ENCODE results near the gene SLC2A4RG. TPM values are rescaled to one million over a fixed set of nuclear protein-coding genes. Genes with fewer than 3 reads are reported as not detected.

SLC2A4RG gene
- total and polyA plus RNA-seq, 2 of the 13 experiments (the other 11 are each of a cell fraction or from before 2014, with no cell fraction given), result 91.4 to 95.9 TPM

GRCh38 chr20:63706852-63707557 is 32.6 kb upstream of the SLC2A4RG start (continued):
- TF ChIP-seq, protein P1, sequence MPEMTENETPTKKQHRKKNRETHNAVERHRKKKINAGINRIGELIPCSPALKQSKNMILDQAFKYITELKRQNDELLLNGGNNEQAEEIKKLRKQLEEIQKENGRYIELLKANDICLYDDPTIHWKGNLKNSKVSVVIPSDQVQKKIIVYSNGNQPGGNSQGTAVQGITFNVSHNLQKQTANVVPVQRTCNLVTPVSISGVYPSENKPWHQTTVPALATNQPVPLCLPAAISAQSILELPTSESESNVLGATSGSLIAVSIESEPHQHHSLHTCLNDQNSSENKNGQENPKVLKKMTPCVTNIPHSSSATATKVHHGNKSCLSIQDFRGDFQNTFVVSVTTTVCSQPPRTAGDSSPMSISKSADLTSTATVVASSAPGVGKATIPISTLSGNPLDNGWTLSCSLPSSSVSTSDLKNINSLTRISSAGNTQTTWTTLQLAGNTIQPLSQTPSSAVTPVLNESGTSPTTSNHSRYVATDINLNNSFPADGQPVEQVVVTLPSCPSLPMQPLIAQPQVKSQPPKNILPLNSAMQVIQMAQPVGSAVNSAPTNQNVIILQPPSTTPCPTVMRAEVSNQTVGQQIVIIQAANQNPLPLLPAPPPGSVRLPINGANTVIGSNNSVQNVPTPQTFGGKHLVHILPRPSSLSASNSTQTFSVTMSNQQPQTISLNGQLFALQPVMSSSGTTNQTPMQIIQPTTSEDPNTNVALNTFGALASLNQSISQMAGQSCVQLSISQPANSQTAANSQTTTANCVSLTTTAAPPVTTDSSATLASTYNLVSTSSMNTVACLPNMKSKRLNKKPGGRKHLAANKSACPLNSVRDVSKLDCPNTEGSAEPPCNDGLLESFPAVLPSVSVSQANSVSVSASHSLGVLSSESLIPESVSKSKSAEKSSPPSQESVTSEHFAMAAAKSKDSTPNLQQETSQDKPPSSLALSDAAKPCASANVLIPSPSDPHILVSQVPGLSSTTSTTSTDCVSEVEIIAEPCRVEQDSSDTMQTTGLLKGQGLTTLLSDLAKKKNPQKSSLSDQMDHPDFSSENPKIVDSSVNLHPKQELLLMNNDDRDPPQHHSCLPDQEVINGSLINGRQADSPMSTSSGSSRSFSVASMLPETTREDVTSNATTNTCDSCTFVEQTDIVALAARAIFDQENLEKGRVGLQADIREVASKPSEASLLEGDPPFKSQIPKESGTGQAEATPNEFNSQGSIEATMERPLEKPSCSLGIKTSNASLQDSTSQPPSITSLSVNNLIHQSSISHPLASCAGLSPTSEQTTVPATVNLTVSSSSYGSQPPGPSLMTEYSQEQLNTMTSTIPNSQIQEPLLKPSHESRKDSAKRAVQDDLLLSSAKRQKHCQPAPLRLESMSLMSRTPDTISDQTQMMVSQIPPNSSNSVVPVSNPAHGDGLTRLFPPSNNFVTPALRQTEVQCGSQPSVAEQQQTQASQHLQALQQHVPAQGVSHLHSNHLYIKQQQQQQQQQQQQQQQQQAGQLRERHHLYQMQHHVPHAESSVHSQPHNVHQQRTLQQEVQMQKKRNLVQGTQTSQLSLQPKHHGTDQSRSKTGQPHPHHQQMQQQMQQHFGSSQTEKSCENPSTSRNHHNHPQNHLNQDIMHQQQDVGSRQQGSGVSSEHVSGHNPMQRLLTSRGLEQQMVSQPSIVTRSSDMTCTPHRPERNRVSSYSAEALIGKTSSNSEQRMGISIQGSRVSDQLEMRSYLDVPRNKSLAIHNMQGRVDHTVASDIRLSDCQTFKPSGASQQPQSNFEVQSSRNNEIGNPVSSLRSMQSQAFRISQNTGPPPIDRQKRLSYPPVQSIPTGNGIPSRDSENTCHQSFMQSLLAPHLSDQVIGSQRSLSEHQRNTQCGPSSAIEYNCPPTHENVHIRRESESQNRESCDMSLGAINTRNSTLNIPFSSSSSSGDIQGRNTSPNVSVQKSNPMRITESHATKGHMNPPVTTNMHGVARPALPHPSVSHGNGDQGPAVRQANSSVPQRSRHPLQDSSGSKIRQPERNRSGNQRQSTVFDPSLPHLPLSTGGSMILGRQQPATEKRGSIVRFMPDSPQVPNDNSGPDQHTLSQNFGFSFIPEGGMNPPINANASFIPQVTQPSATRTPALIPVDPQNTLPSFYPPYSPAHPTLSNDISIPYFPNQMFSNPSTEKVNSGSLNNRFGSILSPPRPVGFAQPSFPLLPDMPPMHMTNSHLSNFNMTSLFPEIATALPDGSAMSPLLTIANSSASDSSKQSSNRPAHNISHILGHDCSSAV (CRISPR knock-in tag; IDR thresholded peaks at IDR 0.05; ENCODE audit: borderline replicate concordance), result no peak
- no peak for TF ChIP-seq ISL2 (CRISPR knock-in tag; IDR thresholded peaks at IDR 0.05)
- TF ChIP-seq YEATS4 (CRISPR knock-in tag; IDR thresholded peaks at IDR 0.05; ENCODE audit: borderline replicate concordance), result no peak
- TF ChIP-seq POLR2A (IDR thresholded peaks at IDR 0.05; ENCODE audit: insufficient read depth in 1 of 2, low read depth in 2 of 2, low read length in 2 of 2), result peak in 1 of 2 experiments; percentile 43; a peak in 1 of 4 replicates
- no peak for TF ChIP-seq MBNL3 (CRISPR knock-in tag; conservative IDR thresholded peaks at IDR 0.05)
- TF ChIP-seq MEF2D (CRISPR knock-in tag; IDR thresholded peaks at IDR 0.05), result no peak; the same call in 1 of the 2 replicates
- TF ChIP-seq RFX1 (IDR thresholded peaks at IDR 0.05), result no peak
- no peak for TF ChIP-seq REL (CRISPR knock-in tag; conservative IDR thresholded peaks at IDR 0.05)
- TF ChIP-seq ZFYVE20 (CRISPR knock-in tag; IDR thresholded peaks at IDR 0.05; ENCODE audit: borderline replicate concordance, low read depth), result 0 out of 2 replicates have a peak, but pooled peaks have one; percentile 60
- TF ChIP-seq TBX3 (IDR thresholded peaks at IDR 0.05; ENCODE audit: borderline replicate concordance), result no peak
- TF ChIP-seq KDM2A (CRISPR knock-in tag; IDR thresholded peaks at IDR 0.05; ENCODE audit: borderline replicate concordance, low read depth), result peak; percentile 93
- TF ChIP-seq, protein P2, sequence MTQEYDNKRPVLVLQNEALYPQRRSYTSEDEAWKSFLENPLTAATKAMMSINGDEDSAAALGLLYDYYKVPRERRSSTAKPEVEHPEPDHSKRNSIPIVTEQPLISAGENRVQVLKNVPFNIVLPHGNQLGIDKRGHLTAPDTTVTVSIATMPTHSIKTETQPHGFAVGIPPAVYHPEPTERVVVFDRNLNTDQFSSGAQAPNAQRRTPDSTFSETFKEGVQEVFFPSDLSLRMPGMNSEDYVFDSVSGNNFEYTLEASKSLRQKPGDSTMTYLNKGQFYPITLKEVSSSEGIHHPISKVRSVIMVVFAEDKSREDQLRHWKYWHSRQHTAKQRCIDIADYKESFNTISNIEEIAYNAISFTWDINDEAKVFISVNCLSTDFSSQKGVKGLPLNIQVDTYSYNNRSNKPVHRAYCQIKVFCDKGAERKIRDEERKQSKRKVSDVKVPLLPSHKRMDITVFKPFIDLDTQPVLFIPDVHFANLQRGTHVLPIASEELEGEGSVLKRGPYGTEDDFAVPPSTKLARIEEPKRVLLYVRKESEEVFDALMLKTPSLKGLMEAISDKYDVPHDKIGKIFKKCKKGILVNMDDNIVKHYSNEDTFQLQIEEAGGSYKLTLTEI (CRISPR knock-in tag; conservative IDR thresholded peaks at IDR 0.05), result no peak
- no peak for TF ChIP-seq TRIM24 (CRISPR knock-in tag; IDR thresholded peaks at IDR 0.05)
- no peak for TF ChIP-seq ZNF567 (CRISPR knock-in tag; IDR thresholded peaks at IDR 0.05; ENCODE audit: borderline replicate concordance)
- TF ChIP-seq, protein P3, sequence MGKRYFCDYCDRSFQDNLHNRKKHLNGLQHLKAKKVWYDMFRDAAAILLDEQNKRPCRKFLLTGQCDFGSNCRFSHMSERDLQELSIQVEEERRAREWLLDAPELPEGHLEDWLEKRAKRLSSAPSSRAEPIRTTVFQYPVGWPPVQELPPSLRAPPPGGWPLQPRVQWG (CRISPR knock-in tag; IDR thresholded peaks at IDR 0.05; ENCODE audit: borderline replicate concordance, low read depth), result no peak
- no peak; the same call in 1 of the 2 replicates for TF ChIP-seq ZC3H4 (CRISPR knock-in tag; IDR thresholded peaks at IDR 0.05; ENCODE audit: borderline replicate concordance)
- no peak for TF ChIP-seq ZNF564 (CRISPR knock-in tag; IDR thresholded peaks at IDR 0.05)
- TF ChIP-seq NONO (IDR thresholded peaks at IDR 0.05), result no peak
- TF ChIP-seq NONO (CRISPR knock-in tag; conservative IDR thresholded peaks at IDR 0.05), result no peak
- peak; percentile 40; the same call in 1 of the 2 replicates for TF ChIP-seq ZIK1 (CRISPR knock-in tag; IDR thresholded peaks at IDR 0.05; ENCODE audit: borderline replicate concordance, low read depth)
- TF ChIP-seq ZNF841 (CRISPR knock-in tag; IDR thresholded peaks at IDR 0.05; ENCODE audit: borderline replicate concordance), result 0 out of 2 replicates have a peak, but pooled peaks have one; percentile 3

All from HepG2 (cell line).